Ishikawa (cell line): ENCODE measurements around the gene MDP1.

ENCODE experiments used
- CEBPB ChIP-seq: IDR thresholded peaks from 2 replicates; pipeline ENCODE4 v1.6.1; 2012
- NFIC ChIP-seq: IDR thresholded peaks from 2 replicates; pipeline ENCODE4 v1.6.1; 2012
- YY1 ChIP-seq: IDR thresholded peaks from 2 replicates; pipeline ENCODE4 v1.6.1; 2012; ENCODE audit warnings: low read depth
- TF ChIP-seq, protein P1 (sequence below): IDR thresholded peaks from 2 replicates; pipeline ENCODE4 v1.6.1; 2012

DNA sequence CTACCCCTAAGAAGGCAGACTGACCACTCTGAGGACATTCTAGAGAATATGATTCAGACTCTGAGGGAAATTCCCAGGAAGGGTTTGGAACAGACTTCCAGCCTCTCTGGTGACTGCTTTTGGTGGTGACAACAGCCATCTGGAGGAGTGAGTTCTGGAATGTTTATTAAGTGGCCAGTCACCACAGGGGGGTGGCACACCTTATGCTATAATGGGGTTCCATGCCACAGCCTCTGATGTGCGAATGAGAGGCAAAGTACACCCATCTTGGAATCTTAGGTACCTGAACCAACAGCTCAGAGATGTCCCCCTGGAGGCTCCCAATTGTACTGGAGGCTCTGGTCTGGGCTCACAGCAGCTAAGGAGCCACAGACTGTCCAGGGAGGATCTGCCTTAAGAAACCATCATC, 36.0 kb upstream of the MDP1 start:
- TF ChIP-seq, protein P1, sequence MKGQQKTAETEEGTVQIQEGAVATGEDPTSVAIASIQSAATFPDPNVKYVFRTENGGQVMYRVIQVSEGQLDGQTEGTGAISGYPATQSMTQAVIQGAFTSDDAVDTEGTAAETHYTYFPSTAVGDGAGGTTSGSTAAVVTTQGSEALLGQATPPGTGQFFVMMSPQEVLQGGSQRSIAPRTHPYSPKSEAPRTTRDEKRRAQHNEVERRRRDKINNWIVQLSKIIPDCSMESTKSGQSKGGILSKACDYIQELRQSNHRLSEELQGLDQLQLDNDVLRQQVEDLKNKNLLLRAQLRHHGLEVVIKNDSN: no peak
- TF ChIP-seq NFIC (no peak), CEBPB (no peak), YY1 (no peak)
